T-helper 22 cell (primary cell): Measurements from ENCODE around the gene NUDT14.

Experiments
- DNase-seq: peaks from one replicate; pipeline ENCODE4 v3.0.0-alpha.2; 2020; ENCODE audit warnings: low read depth

NUDT14 gene

DNA sequence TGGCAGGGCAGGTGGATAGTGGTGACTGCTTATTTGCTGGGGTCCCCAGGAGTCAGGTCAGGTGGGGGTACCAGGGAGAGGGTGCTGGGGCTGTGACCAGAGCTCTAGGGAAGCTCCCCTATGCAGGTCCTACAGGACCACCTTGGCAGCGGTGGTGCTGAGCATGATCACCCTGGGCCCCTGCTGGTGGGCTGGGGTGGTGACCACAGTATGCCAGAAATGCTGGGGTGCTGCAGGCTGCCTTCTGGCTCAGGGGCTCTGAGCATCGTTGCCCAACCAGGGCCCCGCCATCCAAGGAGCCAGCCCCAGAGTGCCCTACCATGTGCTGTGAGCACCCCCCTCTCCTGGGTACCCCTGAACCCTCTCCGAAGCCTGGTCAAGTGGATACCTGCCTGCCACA, 17.5 kb upstream of the NUDT14 start:
- no peak for DNase-seq

DNA sequence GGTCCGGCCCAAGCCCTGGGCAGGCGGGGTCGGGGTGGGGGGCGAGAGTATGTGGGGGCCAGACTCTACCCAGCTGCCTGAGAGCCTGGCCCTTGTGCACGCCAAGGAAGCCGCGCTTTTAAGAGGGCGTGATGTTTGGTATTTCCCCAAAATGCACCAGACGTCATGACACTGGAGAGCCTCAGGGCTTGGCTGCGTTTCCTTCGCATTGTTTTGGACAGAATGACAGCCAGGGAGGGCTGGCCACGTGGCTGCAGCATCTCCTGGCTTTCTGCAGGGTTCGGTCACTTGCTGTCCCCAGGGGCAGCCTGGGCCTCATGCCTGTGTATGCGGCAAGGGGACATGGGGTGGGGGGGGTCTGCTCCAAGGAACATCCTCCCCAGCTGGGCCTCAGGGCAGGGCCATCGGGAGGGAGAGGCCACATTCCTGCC, 16.1 kb upstream of the NUDT14 start:
- DNase-seq, result no peak

- no peak for DNase-seq
Observed at GRCh38 chr14:105196265-105196960, 15.3 kb upstream of the NUDT14 start.

DNA sequence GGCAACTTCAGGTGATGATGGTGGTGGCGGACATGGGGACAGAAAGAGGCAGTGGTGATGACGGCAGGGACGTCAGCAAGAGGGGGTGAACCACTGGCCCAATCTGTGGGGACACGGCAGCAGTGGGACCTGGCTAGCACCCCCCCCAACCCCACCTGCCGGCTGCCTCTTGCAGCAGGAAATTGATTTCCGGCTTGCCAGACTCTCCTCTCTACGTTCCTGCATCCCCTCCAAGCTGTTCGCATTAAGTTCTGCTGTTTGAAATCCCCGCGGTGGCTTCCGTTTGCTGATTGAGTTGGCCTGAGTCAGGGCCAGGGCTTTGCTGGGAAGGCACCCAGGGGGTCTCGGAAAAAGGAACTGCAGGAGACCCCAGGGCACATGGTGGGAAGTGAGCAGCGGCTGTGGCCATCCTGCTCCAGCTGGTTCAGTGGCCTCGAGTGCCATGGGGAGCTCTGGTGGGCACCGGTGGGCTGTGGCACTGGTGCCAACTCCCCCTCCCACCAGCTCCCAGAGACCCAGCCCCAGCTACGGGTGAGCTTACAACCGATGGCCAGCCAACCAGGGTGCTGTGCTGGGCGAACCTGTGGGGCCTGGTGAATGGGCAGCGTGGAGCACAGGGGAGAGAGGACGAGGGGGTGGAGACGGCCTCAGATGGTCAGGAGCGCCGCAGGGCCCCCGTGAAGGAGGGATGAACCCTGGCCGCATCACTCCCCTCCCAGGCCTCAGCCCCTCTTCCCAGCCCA, 14.6 kb upstream of the NUDT14 start:
- DNase-seq, result no peak

DNA sequence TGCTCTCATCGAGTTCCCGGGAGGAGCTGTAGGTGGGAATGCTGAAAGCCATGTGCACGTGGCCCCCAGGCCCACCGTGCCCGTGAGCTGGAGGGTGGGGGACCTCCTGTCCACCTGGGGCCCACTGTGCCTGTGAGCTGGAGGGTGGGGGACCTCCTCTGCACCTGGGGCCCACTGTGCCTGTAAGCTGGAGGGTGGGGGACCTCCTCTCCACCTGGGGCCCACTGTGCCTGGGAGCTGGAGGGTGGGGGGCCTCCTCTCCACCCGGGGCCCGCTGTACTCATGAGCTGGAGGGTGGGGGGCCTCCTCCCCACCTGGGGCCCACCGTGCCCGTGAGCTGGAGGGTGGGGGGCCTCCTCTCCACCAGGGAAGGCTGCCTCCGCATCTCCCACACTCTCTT, 13.9 kb upstream of the NUDT14 start:
- DNase-seq, result no peak

- no peak for DNase-seq
Observed at GRCh38 chr14:105193916-105194782, 13.0 kb upstream of the NUDT14 start.

DNA sequence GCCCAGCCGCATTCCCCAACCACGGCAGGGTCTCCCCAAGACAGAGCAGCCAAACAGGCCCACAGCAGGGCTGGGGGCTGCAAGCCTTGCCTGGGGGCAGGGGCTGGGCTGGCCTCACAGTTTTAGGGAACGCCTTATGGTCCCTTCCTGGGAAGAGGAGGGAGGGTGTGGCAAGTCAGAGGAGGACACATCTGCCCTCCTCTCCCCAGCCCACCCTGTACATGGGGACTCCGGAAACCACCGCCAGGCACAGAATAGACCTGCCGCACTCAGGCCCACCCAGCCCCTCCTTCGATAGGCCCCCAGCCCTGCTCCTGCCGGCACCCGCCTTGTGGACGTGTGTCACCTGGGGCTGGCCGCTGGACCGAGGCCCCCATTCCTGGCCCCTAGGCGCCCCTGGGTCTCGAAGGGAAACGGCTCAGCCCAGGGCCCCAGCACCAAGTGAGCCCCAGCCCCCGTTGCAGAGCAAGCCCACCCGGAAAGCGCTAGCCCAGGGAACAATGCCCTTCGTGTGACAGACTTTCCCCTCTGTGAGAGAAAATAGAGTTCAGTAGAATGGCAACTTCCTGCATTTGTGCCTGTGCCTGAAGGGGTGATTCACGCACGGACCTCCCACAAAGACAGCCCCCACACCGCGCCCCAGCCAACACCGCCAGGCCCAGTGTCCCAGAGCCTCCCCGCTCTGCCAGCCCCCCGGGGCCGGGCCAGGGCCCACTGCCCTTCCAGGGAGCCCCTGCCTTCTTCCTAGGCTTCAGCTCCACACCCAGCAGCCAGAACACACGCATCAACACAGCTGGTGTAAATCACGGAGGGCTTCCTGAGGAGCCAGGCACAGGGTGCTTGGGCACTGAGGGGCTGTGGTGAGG, 12.0 kb upstream of the NUDT14 start:
- DNase-seq, result no peak

DNA sequence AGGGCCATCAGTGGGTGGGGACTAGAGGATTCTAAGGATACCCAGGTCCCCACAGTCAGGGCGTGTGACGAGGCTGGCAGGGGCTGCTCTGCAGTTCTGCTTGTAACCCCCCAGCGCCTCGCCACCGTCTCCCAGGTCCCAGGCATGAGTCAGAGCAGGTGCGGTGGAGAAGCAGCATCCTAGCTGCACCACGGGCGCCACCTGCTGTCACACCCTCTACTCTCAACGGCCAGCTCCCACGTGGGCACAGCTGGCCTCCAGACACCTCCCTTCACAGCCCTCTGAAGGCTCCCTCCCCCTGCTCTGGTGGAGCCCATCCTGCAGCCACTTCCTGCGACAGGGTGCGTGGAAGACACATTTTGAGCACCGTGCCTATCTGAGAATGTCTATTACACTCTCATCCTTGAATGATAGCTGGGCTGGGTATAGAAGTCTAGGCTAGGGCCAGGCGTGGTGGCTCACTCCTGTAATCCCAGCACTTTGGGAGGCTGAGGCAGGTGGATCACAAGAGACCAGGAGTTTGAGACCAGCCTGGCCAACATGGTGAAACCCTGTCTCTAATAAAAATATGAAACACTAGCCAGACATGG, 6.9 kb upstream of the NUDT14 start:
- DNase-seq, result no peak

DNA sequence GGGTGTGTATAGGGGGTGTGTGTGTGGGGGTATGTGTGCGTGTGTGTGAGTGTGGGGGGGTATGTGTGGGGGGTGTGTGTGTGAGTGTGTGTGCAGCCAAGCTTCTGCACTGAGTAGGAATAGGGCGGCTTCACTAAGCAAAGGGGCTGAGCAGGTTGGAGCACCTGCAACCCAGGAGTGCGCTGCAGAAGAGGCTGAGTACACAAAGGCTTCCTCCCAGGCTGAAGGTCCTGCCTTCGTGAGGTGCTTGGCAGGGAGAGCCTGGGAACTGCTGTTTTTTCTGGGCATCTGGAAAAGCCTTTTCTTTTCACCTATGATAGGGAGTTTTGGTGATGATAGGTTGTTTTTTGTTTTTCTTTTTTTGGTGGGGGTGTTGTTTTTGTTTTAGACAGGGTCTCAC, 6.0 kb upstream of the NUDT14 start:
- no peak for DNase-seq

DNA sequence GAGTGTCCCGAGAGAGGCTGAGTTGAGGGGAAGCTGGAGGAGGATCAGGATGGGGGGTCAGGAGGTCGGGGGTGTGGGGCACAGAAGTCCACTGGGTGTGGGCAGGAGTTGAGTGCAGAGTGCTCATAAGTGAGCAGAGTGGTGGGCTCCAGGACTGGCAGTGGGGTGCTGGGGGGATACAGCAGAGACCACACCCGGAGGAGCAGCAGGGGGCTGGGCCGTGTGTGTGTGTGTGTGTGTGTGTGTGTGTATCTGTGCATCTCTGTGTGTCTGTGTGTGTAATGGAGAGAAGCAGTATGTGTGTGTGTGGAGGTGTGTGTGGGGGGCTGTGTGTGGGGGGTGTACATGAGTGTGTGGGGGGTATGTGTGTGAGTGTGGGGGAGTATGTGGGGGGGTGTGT, 4.9 kb upstream of the NUDT14 start:
- DNase-seq, result no peak

- no peak for DNase-seq
Observed at GRCh38 chr14:105185001-105185400, 3.9 kb upstream of the NUDT14 start.

GRCh38 chr14:105184461-105184860, 3.3 kb upstream of the NUDT14 start:
- DNase-seq, result no peak

- no peak for DNase-seq
Observed at GRCh38 chr14:105182296-105183020, 1.3 kb upstream of the NUDT14 start.

DNA sequence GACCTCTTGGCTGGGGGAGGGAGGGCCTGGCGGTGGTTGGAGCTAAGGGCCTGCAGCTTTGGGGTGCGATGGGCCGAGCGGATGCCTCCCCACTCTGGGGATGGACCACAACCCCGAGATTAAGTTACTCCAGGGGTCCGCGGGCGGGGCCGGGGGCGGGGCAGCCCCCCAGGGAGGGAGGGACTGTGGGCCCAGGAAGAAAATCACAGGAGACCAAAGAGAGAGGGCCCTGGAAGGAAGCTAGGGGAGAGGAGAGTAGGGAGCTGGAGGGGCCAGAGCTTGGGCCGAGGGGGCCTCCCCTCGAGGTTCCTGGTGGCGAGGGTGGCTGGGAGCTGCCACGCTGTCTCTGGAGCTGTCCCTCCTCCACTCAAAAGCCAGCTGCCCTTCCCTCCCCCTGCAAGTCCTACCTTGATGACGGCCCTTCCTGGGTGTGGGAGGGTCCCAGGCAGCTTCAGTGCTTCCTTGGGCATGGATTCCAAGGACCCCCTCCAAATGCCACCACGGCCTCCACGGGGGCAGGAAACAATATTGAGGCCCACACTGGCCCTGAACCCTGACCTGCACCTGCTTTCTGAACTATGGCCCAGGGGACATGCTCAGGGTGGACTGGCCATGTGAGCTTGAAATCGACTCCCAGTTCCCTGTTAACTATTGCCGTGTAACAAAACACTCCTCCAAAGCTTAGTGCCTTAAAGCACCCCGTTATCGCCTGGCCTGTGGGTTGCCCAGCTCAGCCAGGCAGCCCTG, 610 bp upstream of the NUDT14 start:
- DNase-seq, result no peak

GRCh38 chr14:105179191-105179590, 1.9 kb downstream of the NUDT14 start:
- no peak for DNase-seq

DNA sequence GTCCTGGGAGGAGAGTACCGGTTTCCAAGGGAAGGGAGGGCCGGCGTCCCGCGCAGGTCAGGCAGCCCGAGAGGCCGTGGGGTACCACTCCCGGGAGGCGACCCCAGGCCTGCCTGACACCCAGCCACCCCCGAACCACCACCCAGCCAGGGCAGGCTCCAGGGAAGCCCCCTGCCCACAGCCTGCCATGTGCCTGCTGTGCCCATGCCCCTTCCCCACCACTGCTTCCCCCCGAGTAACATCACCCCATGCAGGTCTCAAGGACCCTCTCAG, 2.3 kb downstream of the NUDT14 start:
- DNase-seq, result no peak

DNA sequence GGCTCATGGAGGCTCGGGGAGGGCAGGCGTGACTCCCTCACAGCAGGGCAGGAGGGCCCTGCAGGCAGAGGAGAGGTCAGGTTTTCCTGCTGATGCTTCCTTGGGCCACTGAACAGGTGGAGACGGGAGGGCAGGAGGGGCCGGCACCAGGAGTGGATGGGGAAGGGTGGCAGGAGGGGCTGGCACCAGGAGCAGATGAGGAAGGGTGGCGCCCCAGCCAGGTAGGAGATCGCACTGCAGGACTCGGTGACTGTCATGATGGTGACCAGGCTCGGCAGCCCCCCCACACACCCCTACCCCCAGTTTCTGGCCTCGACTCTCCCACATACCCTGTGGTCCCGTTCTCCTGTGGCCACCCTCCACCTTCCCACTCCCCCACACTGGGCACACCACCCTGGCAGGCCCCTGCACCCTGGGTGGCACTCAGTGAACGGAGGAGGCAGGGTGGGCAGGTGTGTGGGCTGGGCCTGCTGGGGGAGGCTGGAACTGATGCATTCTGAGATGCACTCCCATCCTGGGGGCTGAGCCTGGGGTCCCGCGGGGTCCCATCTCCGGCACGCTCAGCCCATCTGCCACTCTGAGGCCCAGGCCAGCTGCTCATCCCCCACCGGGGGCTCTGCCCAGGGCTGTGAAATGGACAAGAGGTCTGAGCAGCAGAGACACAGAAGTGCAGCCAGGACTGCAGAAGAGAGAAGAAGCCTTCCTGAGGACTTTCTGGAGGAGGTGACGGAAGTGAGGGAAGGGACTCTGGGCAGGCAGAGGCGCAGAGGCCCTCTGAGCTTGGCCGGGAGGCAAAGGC, 2.8 kb downstream of the NUDT14 start:
- DNase-seq, result no peak

- no peak for DNase-seq
Observed at GRCh38 chr14:105177082-105177481, 4.0 kb downstream of the NUDT14 start.

- no peak for DNase-seq
Observed at GRCh38 chr14:105176513-105176912, 4.6 kb downstream of the NUDT14 start.
